ENCODE measurements around the gene SCGB3A1. TPM values are rescaled to one million over a fixed set of nuclear protein-coding genes. Genes with fewer than 3 reads are reported as not detected.

SCGB3A1 gene
- total and polyA plus RNA-seq, 9 of the 15 experiments (the other 6 are each of a cell fraction or from before 2014, with no cell fraction given): 0.33 TPM; not detected in 8

- ChIA-PET CTCF (ENCODE audit: low intra/inter-chr PET ratio) (no interaction called here), POLR2A (no interaction called here)
- Histone ChIP-seq H3K27ac (ENCODE audit: extremely low read depth, low read depth, low read length) (no peak overlapping the region), H3K4me2 (ENCODE audit: insufficient read depth, low read length) (no peak overlapping the region), H3K9me1 (ENCODE audit: control insufficient read depth, insufficient read depth, low read length) (no peaks in the 10 kb centered on the region), H3K79me2 (ENCODE audit: control insufficient read depth, insufficient read depth, low read length) (no peaks in the 10 kb centered on the region), H3K4me1 (replicated peaks in 1 of 2; ENCODE audit: control insufficient read depth in 2 of 2, insufficient read depth in 2 of 2, low read length in 2 of 2) (peaks cover 10 to 63% of the 10 kb centered on the region in 2 experiments; a peak in 4 of 5 replicates), H4K20me1 (replicated peaks; ENCODE audit: control insufficient read depth, insufficient read depth, low read length) (no peaks in the 10 kb centered on the region), H3K36me3 (ENCODE audit: control insufficient read depth, insufficient read depth, low read length) (no peaks in the 10 kb centered on the region), H3K9me3 (replicated peaks; ENCODE audit: control insufficient read depth, insufficient read depth, low read depth, low read length) (no peaks in the 10 kb centered on the region), H3K9ac (ENCODE audit: insufficient read depth in 1 of 2, low read depth in 2 of 2, low read length in 2 of 2) (no peak overlapping the region), H3K27me3 (ENCODE audit: control insufficient read depth in 2 of 2, insufficient read depth in 2 of 2, low read length in 2 of 2) (peaks cover 0 to 9% of the 10 kb centered on the region in 2 experiments; a peak in 2 of 5 replicates), H2AFZ (ENCODE audit: low read depth, low read length) (no peak overlapping the region), H3K4me3 (no peak overlapping the region)
- 69% methylated on average over 18 of the region's 25 CpGs for WGBS (ENCODE audit: insufficient coverage, low coverage, missing lambda C conversion rate)
- ATAC-seq: no peak
- intact Hi-C loops (cut with micrococcal nuclease) (no loop called here), in situ Hi-C loops (cut with MboI) (no loop called here)
- BruUV-seq (replicated peaks): no TSS peak
- no peak for FAIRE-seq
- TF ChIP-seq ZBTB34 (CRISPR knock-in tag; IDR thresholded peaks at IDR 0.05): no peak
- TF ChIP-seq ZBTB33 (CRISPR knock-in tag; IDR thresholded peaks at IDR 0.05): no peak
- TF ChIP-seq SMARCC2 (IDR thresholded peaks at IDR 0.05; ENCODE audit: low read depth): no peak
- TF ChIP-seq POLR2H (tag; IDR thresholded peaks at IDR 0.05; ENCODE audit: low read depth): no peak
- TF ChIP-seq SP2 (IDR thresholded peaks at IDR 0.05; ENCODE audit: extremely low read depth, low read depth, low read length, poor library complexity, severe bottlenecking): no peak
- no peak for TF ChIP-seq NCOA4 (IDR thresholded peaks at IDR 0.05; ENCODE audit: partially characterized antibody)
- no peak for TF ChIP-seq ZNF518B (CRISPR knock-in tag; IDR thresholded peaks at IDR 0.05)
- TF ChIP-seq SETDB1 (IDR thresholded peaks at IDR 0.05; ENCODE audit: low read length): no peak
- no peak for TF ChIP-seq SIRT6 (IDR thresholded peaks at IDR 0.05; ENCODE audit: low read depth, low read length)
- no peak for TF ChIP-seq XRCC3 (IDR thresholded peaks at IDR 0.05)
- no peak for TF ChIP-seq BDP1 (IDR thresholded peaks at IDR 0.05; ENCODE audit: insufficient read depth, insufficient read length)
- no peak for TF ChIP-seq HMBOX1 (IDR thresholded peaks at IDR 0.05)
- TF ChIP-seq NFE2 (IDR thresholded peaks at IDR 0.05; ENCODE audit: low read depth): no peak
- no peak for DNase-seq (ENCODE audit: extremely low read depth in 1 of 4, low spot score in 3 of 4)
These were observed 4.2 kb upstream of the SCGB3A1 start for GRCh38 chr5:180595381-180596114.
